Effector CD8-positive, alpha-beta T cell (primary cell): ENCODE results near the gene CIITA.

Experiments
- DNase-seq: peaks from one replicate; lab custom pipeline; 2025; lab: John Stamatoyannopoulos, UW

Gene CIITA

GRCh38 chr16:10880594-10881452, 3.8 kb downstream of the CIITA start:
- DNase-seq: no peak

GRCh38 chr16:10881479-10882030, 4.6 kb downstream of the CIITA start:
- no peak for DNase-seq

GRCh38 chr16:10883004-10883403, 6.0 kb downstream of the CIITA start:
- no peak for DNase-seq

GRCh38 chr16:10885246-10885645, 8.2 kb downstream of the CIITA start:
- no peak for DNase-seq

- no peak for DNase-seq
These were observed 11.4 kb downstream of the CIITA start for GRCh38 chr16:10888320-10888937.

- DNase-seq: no peak
These were observed 12.9 kb downstream of the CIITA start for GRCh38 chr16:10889855-10890254.

- no peak for DNase-seq
These were observed 15.8 kb downstream of the CIITA start for GRCh38 chr16:10892782-10893318.

GRCh38 chr16:10895053-10895946, 18.3 kb downstream of the CIITA start:
- no peak for DNase-seq

- DNase-seq: no peak
These were observed 19.2 kb downstream of the CIITA start for GRCh38 chr16:10896165-10896564.

GRCh38 chr16:10896723-10897122, 19.7 kb downstream of the CIITA start:
- DNase-seq: no peak

GRCh38 chr16:10897134-10897533, 20.1 kb downstream of the CIITA start:
- DNase-seq: no peak

GRCh38 chr16:10902999-10903398, 26.0 kb downstream of the CIITA start:
- no peak for DNase-seq

GRCh38 chr16:10906482-10906881, 29.5 kb downstream of the CIITA start:
- DNase-seq: no peak

- DNase-seq: no peak
These were observed 30.1 kb downstream of the CIITA start for GRCh38 chr16:10906914-10907756.

- no peak for DNase-seq
These were observed 30.7 kb downstream of the CIITA start for GRCh38 chr16:10907757-10908045.

- no peak for DNase-seq
These were observed 34.3 kb downstream of the CIITA start for GRCh38 chr16:10911267-10911666.

- DNase-seq: no peak
These were observed 39.5 kb downstream of the CIITA start for GRCh38 chr16:10916534-10916933.

GRCh38 chr16:10918294-10919002, 41.4 kb downstream of the CIITA start:
- peak; percentile 63 for DNase-seq

- DNase-seq: no peak
These were observed 42.0 kb downstream of the CIITA start for GRCh38 chr16:10919003-10919351.

GRCh38 chr16:10920726-10921427, 43.9 kb downstream of the CIITA start:
- DNase-seq: no peak
